SU-DHL-6 (cell line): ENCODE data around the gene RAC2.
A peak's percentile ranks its signal among the peaks of the same experiment; 100 is the strongest.

Source experiments
- H2AFZ ChIP-seq: fragments of 200-600 bp; sonication (generic); 2 replicates; pipeline ENCODE4 v1.6.1; 2014; ENCODE audit warnings: low read depth, mild to moderate bottlenecking, moderate library complexity, mixed read lengths, antibody characterized with exemption, low read length; ENCODE audit not compliant: severe bottlenecking
- H3F3A ChIP-seq: fragments of 200-600 bp; shearing (Covaris generic); 2 replicates; pipeline ENCODE4 v1.6.0; 2016; ENCODE audit warnings: antibody characterized with exemption, mild to moderate bottlenecking; ENCODE audit not compliant: insufficient read depth
- H3K27ac ChIP-seq: fragments of 200-600 bp; sonication (generic); 2 replicates; pipeline ENCODE4 v1.5.1; 2016; ENCODE audit warnings: low read depth, mild to moderate bottlenecking, low read length, moderate library complexity, mixed read lengths
- H3K27me3 ChIP-seq: fragments of 200-600 bp; sonication (generic), shearing (Covaris generic); 2 replicates; pipeline ENCODE4 v1.6.0; 2014; ENCODE audit warnings: mild to moderate bottlenecking, low read length
- H3K36me3 ChIP-seq: fragments of 200-600 bp; sonication (generic); 2 replicates; pipeline ENCODE4 v1.6.1; 2014; ENCODE audit warnings: mild to moderate bottlenecking, low read length, mixed read lengths
- H3K4me2 ChIP-seq: fragments of 300-600, 200-600 bp; shearing (Covaris generic), sonication (generic); 2 replicates; pipeline ENCODE4 v1.6.0; 2014; ENCODE audit warnings: low read length, low read depth, mild to moderate bottlenecking; ENCODE audit not compliant: poor library complexity, severe bottlenecking
- H3K4me3 ChIP-seq: fragments of 200-600 bp; sonication (generic); 2 replicates; pipeline ENCODE4 v1.5.1; 2014; ENCODE audit warnings: antibody characterized with exemption, low read length, mild to moderate bottlenecking, mixed read lengths; ENCODE audit not compliant: insufficient read depth, poor library complexity, severe bottlenecking
- H3K79me2 ChIP-seq: fragments of 200-600 bp; sonication (generic); 2 replicates; pipeline ENCODE4 v1.6.1; 2014; ENCODE audit warnings: mild to moderate bottlenecking, low read length, moderate library complexity; ENCODE audit not compliant: insufficient read depth
- H3K9ac ChIP-seq: fragments of 200-600 bp; sonication (generic); 2 replicates; pipeline ENCODE4 v1.7.0; 2014; ENCODE audit warnings: mild to moderate bottlenecking, low read length
- H3K9me2 ChIP-seq: fragments of 200-600 bp; sonication (generic); replicated peaks from 2 replicates; pipeline ENCODE4 v1.6.1; 2014; ENCODE audit warnings: low read length; ENCODE audit not compliant: insufficient read depth
- H3K9me3 ChIP-seq: fragments of 200-600 bp; sonication (generic); 2 replicates; pipeline ENCODE4 v1.6.1; 2014; ENCODE audit warnings: low read length, mixed read lengths; ENCODE audit not compliant: insufficient read depth
- H4K20me1 ChIP-seq: fragments of 200-600 bp; sonication (generic); 2 replicates; pipeline ENCODE4 v1.6.1; 2014; ENCODE audit warnings: low read depth, mild to moderate bottlenecking, antibody characterized with exemption, low read length, moderate library complexity, mixed read lengths
- CTCF ChIP-seq: fragments of 200-600 bp; sonication (generic); IDR thresholded peaks from one replicate; pipeline ENCODE4 v1.5.1; 2017; ENCODE audit warnings: antibody characterized with exemption, mild to moderate bottlenecking, low read length, moderate library complexity; ENCODE audit not compliant: insufficient read depth, poor library complexity, severe bottlenecking
- EZH2phosphoT487 ChIP-seq: fragments of 200-600 bp; sonication (generic), shearing (Covaris generic); conservative IDR thresholded peaks from 2 replicates; pipeline ENCODE4 v1.6.1; 2018; ENCODE audit warnings: mild to moderate bottlenecking, antibody characterized with exemption, low read length, moderate library complexity, mixed read lengths

RAC2 gene

DNA sequence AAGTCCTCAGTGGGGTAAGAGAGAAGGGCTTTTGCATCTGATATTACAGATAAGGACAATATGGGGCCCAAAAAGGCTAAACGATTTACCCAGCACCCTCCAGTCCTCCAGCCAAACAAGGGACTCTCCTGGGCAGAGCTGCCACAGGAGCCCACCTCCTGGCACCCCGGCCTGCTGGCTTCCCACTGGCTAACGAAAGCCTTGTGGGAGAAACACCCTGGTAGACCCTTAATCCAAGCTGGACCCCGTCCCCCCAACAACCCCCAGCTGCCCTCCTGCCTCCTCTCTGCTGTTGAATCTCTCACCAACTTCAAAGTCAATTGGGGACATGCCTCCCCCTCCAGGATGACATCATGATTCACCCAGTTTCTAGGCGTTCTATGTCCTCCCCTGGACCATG, 66.8 kb downstream of the RAC2 start:
- Histone ChIP-seq H3K9me2 (no peaks in the 10 kb centered on the region), H3K36me3 (no peaks in the 10 kb centered on the region), H3K9ac (no peak overlapping the region), H3F3A (no peaks in the 10 kb centered on the region), H3K27ac (no peak overlapping the region), H3K27me3 (no peaks in the 10 kb centered on the region), H3K4me3 (no peak overlapping the region), H3K4me2 (no peak overlapping the region), H2AFZ (no peak overlapping the region), H3K9me3 (no peaks in the 10 kb centered on the region), H4K20me1 (no peaks in the 10 kb centered on the region), H3K79me2 (no peaks in the 10 kb centered on the region)
- TF ChIP-seq CTCF, result no peak

DNA sequence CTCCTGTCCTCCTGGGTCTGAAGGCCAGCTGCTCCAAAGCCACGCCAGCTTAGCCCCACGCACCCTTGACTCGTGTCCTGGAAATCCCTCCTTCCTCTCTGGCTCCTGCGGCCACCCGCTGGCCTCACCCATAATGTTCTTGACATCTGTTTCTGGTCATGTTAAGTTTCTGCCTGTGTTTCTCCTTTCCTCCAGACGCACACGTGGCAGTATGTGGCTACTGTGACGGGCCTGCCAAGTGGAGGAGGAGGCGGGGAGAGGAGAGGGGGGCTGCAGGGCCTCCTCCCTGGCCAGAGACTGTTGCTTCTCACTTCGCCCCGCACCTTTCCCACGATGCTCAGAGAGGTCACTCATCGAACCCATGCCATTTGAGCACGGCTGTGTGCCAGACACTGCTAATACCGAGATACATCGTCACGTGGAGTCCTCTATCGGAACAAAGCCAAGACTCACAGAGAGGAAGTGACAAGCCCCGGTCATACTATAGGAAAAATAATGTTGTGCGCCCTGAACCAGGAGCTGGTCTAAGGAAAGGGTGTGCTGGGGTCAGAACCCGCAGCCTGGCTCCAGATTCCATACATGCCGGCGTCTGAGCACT, 67.5 kb downstream of the RAC2 start:
- Histone ChIP-seq H2AFZ (no peak overlapping the region), H3K27me3 (no peaks in the 10 kb centered on the region), H3K9me3 (no peaks in the 10 kb centered on the region), H3K36me3 (no peaks in the 10 kb centered on the region), H3K4me2 (no peak overlapping the region), H3F3A (no peaks in the 10 kb centered on the region), H3K9ac (no peak overlapping the region), H3K27ac (no peak overlapping the region), H3K4me3 (no peak overlapping the region), H4K20me1 (no peaks in the 10 kb centered on the region), H3K9me2 (no peaks in the 10 kb centered on the region), H3K79me2 (no peaks in the 10 kb centered on the region)
- TF ChIP-seq CTCF (no peak), EZH2phosphoT487 (0 out of 2 replicates have a peak, but pooled peaks have one; percentile 21)

DNA sequence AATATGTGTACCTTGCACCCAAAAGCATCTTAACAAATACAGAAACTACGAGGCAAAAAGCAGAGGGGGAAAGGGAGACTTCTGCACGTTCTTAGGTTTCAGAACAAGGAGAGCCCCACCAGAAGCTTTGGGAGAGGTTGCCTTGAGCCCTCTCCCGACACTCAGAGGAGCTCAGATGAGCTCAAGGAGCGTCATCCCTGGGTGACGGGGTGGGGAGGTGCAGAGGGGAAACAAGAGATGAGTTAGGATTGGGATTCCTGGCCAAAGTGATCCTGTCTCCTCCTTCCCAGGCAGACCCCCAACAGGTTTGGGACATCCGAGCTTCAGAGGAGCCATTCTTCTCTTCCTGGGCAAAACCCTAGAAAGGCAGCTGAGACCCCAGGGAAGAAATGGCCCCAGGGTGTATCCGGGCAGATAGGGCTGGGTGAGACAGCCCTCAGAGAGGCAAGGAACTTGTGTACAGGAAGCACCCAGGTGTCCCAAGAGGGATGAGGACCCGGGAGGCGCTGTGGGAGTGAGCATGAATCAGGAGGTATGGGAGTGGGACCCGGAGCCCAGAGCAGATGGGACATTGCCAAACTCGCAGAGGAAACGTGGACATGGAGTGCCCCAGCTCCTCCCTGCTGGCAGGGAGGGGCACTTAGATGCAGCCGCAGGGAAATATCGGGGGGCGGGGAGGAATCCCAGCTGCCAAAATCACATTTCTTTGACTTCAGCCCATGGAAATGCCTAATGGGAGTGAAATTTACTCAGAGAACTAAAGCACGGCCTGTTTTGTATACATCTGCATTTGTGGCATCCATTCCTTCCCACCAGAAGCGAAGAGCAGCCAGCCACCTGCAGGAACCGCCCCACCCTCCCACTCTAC, 68.4 kb downstream of the RAC2 start:
- no peak overlapping the region for H3K9ac ChIP-seq

More for the DNA sequence above, 68.4 kb downstream of the RAC2 start:
- no peak overlapping the region for H3K4me3 ChIP-seq
- H3K79me2 ChIP-seq, result no peaks in the 10 kb centered on the region
- H3K4me2 ChIP-seq, result no peak overlapping the region
- no peaks in the 10 kb centered on the region for H4K20me1 ChIP-seq
- no peak overlapping the region for H2AFZ ChIP-seq
- no peaks in the 10 kb centered on the region for H3K9me2 ChIP-seq
- no peak overlapping the region for H3K27ac ChIP-seq
- no peaks in the 10 kb centered on the region for H3K9me3 ChIP-seq
- H3F3A ChIP-seq, result no peaks in the 10 kb centered on the region
- H3K36me3 ChIP-seq, result no peaks in the 10 kb centered on the region
- H3K27me3 ChIP-seq, result no peaks in the 10 kb centered on the region
- TF ChIP-seq EZH2phosphoT487, result no peak
- TF ChIP-seq CTCF, result no peak
